ENCODE results near the gene SOWAHA.

Gene SOWAHA

GRCh38 chr5:132781029-132781428, 32.1 kb upstream of the SOWAHA start:
- ChIA-PET CTCF (interaction anchor here (1.1 to 2.1 kb wide), 3 partner anchors 25 to 254 kb away, joined by 3 to 7 read pairs (median 4); no protein-coding TSS in a partner anchor), POLR2A (no interaction called here)
- TF ChIP-seq CTCF (IDR thresholded peaks at IDR 0.05; ENCODE audit: control extremely low read depth, extremely low read depth, low read depth, missing control alignments), result no peak
- no peak for DNase-seq (ENCODE audit: extremely low spot score)

- ChIA-PET POLR2A (no interaction called here), CTCF (interaction anchor here (0.6 to 2.1 kb wide), 6 partner anchors 26 to 255 kb away, joined by 3 to 7 read pairs (median 4); partner anchors contain the start of gene CCNI2)
- no peak for DNase-seq (ENCODE audit: extremely low spot score)
- no peak for TF ChIP-seq CTCF (IDR thresholded peaks at IDR 0.05; ENCODE audit: control extremely low read depth, extremely low read depth, low read depth, missing control alignments)
Observed at GRCh38 chr5:132782101-132782500, 31.0 kb upstream of the SOWAHA start.

- ChIA-PET POLR2A (interaction anchor here (1.0 kb wide), 1 partner anchor 34 kb away, joined by 3 read pairs; no protein-coding TSS in a partner anchor), CTCF (interaction anchor here (1.1 to 3.1 kb wide), 14 partner anchors 9 to 43 kb away, joined by 3 to 15 read pairs (median 4); partner anchors contain the start of gene CCNI2)
- no peak for TF ChIP-seq CTCF (IDR thresholded peaks at IDR 0.05; ENCODE audit: control extremely low read depth, extremely low read depth, low read depth, missing control alignments)
- peak; percentile 17 for DNase-seq (ENCODE audit: extremely low spot score)
Observed at GRCh38 chr5:132785365-132785764, 27.7 kb upstream of the SOWAHA start.

GRCh38 chr5:132785864-132786263, 27.2 kb upstream of the SOWAHA start:
- POLR2A ChIA-PET, result interaction anchor here (1.0 kb wide), 1 partner anchor 34 kb away, joined by 3 read pairs; no protein-coding TSS in a partner anchor
- no peak for TF ChIP-seq CTCF (IDR thresholded peaks at IDR 0.05; ENCODE audit: control extremely low read depth, extremely low read depth, low read depth, missing control alignments)

GRCh38 chr5:132787076-132787475, 26.0 kb upstream of the SOWAHA start:
- no peak for TF ChIP-seq CTCF (IDR thresholded peaks at IDR 0.05; ENCODE audit: control extremely low read depth, extremely low read depth, low read depth, missing control alignments)
- DNase-seq (ENCODE audit: extremely low spot score), result no peak
- POLR2A ChIA-PET, result no interaction called here
- CTCF ChIA-PET, result interaction anchor here (1.2 to 1.7 kb wide), 2 partner anchors 9 to 32 kb away, joined by 4 to 5 read pairs; no protein-coding TSS in a partner anchor

More at GRCh38 chr5:132785864-132786263, 27.2 kb upstream of the SOWAHA start:
- DNase-seq (ENCODE audit: extremely low spot score), result no peak
- CTCF ChIA-PET, result interaction anchor here (1.2 to 3.1 kb wide), 12 partner anchors 10 to 42 kb away, joined by 3 to 15 read pairs (median 5); partner anchors contain the start of gene CCNI2

- POLR2A ChIA-PET, result no interaction called here
- CTCF ChIA-PET, result interaction anchor here (1.0 to 1.3 kb wide), 2 partner anchors 9 to 31 kb away, joined by 3 to 4 read pairs; no protein-coding TSS in a partner anchor
- DNase-seq (ENCODE audit: extremely low spot score), result no peak
- TF ChIP-seq CTCF (IDR thresholded peaks at IDR 0.05; ENCODE audit: control extremely low read depth, extremely low read depth, low read depth, missing control alignments), result no peak
Observed at GRCh38 chr5:132788508-132788907, 24.6 kb upstream of the SOWAHA start.
